ENCODE results near the gene EVL.

Gene EVL

DNA sequence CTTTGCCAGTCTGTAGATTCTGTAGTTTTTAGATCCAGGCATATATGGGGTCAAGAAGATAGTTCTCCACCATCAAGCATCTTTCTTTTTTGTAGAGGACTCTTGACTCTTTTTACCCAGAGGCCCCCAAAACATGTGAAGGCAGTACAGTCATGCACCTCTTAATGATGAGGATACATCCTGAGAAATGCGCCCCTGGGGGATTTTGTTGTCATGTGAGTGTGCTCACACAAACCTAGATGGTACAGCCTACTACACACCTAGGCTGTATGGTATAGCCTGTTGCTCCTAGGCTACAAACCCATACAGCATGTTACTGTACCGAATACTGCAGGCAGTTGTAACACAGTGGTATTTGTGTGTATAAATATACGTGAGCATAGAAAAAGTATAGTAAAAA, 23.0 kb downstream of the EVL start:
- DNase-seq = no peak

DNA sequence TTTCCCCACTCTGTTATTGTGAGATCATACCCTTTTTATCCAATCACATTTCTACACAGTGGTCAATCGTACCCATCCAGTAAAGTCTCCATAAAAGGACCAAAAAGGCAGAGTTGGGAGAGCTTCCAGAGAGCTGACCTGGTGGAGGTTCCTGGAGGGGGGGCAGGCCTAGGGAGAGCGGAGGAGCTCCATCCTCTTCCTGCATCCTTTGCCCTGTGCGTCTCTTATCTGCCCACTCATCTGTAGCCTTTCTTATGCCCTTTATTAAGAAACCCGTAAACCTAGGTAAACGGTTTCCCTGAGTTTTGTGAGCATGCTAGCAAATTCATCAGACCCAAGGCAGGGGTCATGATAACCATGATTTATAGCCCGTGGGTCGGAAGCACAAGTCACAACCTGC, 26.2 kb downstream of the EVL start:
- no peak for DNase-seq

DNA sequence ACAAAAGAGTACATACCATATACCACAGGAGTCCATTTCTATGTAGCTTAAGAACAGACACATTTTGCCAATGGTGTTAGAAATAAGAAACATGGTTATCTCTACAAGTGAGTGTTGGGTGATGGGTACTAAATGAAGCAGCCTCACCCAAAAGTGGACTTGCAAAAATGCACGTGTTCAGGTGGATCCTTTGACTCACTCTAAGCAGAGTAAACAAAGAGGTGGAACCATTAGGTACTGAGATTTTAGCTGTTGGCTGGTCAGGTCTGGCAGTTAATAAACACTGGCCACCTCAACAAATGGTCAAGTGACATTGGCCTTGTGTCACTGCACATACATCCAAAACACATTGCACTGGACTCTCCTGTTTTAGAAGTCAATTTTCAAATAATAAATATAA, 27.6 kb downstream of the EVL start:
- no peak for DNase-seq

DNA sequence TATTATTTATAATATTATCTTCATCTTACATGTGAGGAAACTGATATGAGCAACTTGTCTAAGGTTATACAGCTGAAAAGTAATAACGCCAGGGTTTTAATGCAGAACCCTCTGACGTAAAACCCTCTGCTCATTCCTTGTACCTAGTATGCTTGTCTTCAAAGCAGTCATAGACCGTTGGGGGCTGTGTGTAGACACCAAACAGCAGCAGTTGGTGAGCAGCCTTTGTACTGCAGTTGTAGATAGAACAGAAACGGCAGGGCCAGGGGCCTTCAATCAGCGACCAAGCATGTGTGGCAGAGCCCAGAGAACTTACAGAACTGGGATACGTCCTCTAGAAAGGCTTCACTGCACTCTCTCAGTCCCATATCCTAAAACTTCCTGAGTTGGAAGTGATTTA, 28.1 kb downstream of the EVL start:
- DNase-seq = no peak

DNA sequence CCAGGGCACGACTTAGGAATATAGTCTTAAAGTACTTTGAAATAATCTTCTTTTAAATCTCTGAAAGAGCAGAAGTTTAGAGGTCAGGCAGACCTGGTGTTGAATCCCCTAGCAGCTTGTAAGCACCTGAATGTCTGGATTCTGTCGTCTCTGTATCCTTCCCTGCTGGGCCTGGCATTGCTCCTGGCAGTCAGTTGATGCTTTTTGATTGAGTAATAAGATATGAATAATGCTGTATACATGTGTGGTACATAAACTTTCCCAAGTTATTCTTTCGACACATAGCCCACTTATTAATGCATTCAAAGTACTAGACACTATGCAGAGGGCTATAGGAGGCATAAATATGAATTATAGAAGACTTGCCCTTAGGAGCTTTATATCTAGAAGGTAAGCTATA, 31.4 kb downstream of the EVL start:
- DNase-seq = no peak

DNA sequence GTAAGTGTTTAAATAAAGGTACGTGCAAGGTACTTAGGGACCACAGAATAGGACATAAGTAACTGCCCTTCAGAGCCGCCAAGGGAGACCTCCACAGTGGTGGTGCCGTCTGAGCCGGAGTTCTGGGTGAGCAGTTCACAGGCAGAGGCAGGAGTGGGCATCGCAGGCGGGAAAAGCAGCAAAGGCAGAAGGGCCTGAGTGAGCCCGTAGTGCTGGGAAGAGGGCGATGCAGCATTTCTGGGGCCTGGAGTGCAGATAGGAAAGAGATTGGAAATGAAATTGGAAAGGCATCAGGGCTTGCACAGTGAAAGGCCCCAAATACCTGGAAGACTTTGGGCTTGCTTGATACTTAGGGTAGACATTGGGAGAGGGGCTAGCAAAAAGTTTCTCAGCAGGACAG, 32.9 kb downstream of the EVL start:
- no peak for DNase-seq

DNA sequence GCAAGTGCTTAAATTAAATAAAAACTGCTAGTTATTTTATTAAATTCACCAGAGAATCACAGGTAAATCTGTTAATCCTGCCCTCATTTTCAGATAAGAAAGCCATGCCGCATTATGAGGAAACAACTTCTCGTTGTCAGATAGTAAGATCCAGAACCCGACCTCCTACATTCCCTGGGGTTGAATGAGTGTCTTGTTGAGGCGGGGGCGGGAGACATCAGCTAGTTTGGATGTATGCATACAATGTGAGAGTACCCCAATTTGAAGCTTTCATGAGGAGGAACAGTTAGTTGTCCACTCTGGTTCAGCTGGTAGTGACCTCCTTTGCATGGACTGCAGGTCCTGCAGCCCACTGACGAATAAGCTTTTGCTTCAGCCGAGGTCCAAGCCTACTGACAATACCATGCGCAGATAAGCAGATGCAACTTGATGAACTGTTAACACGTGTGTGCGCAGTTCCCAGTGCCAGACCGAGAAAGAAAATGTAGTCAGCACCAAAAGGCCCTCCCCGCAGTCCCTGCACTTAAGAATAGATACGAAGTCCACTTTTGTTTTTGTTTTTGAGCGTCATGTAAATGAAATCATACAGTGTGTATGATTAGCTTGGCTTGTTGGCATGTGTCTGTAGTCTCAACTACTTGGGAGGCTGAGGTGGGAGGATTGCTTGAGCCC, 34.9 kb downstream of the EVL start:
- no peak for DNase-seq

DNA sequence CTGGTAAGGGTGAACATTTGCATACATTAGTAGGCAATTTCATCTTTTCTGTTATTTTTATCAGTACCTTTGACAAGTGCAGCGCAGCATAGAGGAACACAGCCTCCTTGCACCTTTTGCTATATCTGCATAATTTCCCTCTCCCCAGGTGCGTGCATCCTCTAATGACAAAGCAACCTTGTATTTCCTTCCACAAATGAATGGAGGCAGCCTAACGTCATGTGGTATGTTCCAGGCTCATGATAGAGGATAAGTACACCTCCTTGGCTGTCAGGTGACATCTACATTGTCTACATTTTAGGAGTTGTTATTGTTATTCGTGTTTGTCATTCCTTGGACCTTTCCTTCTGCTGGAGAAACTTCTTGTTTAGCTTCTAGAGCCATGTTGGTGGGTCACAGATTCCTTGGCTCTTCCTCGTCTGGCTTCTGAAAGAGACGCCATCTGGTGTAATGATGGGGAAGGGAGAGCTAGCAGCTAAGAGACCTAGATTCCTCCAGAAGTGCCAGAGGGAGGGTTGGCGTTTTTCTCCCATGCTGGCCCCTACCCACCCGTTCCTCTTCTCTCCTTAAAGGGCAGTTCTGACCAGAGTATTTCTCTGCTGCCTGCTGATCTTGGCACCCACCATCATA, 37.0 kb downstream of the EVL start:
- DNase-seq = no peak

DNA sequence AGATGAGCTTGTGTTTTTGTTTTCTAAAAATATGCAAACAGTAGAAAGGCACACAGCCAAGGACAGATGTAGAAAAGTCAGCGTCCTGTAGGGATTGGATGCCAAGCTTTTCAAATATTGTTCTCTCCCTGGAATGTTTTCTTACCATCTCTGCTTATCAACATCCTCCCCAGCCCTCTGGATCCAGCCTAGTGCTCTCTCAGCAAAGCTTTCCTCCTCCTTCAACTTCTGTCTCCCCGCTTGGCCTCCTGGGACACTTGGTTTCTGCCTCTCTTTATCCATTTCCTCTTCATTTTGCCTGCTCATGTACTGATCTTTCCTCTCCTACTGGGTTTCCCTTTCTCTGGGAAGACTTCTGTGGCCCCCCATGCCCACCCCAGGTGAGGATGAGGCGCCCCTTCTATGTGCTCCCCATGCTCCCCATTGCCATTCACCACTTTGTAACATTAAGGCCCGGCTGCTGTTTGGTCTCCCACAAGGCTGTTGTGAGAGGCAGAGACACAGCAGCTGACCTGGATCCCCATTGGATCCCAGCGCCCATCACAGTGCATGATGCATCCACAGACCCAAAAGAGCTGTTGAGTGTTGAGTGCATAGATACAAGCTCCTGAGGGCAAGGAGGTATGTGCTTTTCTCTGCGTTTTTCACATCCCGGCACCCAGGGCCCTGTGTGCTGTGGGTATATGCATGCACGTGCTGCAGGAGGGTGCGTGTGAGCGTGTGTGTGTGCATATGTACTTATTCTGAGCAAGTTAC, 38.2 kb downstream of the EVL start:
- no peak for DNase-seq

DNA sequence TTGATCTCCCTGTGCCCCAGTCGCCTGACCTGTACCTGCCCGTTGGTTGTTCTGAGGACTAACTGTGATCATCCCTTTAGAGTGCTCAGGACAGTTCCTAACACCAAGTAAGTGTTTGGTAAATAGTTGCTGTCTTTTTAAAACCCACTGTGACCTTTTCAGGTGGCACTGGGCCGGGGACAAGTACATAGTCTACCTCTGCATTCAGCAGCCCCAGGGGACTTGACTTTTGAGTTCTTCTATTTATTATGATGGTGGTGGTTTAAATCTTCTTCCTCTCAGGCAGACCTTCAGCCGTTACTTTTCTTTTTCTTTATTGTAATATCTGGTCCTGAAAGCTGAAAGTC, 38.8 kb downstream of the EVL start:
- no peak for DNase-seq

DNA sequence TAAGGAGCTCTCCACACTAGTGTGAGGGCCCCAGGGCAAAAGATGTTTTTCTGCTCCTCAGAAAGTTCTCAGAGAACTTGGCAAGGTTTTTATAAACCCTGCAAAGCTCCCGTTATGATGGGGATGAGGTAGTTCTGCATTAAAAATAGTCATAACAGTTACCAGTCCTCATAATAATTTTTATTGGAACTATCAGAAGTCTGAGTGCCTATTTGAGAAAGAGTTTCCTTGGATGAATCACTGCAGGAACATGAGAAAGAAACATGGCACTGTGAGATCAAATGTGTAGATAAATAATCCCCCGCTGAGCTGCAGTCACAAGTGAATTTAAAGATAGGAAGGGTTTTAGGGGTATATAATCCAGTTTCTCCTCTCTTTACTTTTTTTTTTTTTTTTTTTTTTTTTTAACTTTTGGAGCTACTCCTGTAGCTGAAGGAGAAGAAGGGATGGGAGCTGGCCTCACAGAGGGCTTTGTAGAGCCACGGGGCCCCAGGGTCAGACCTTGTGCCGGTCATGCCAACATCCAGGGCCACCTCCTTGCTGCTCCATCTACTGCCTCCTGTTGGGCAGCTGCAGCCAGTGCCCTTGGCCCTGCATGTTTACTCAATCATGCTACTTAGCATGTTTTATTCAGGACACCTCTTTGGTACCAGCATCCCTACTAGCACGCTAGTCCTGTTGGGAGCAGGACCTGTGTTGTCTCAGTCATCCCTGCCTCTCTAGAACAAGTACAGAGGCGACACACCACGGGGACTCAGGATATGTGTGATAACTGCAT, 39.5 kb downstream of the EVL start:
- no peak for DNase-seq

DNA sequence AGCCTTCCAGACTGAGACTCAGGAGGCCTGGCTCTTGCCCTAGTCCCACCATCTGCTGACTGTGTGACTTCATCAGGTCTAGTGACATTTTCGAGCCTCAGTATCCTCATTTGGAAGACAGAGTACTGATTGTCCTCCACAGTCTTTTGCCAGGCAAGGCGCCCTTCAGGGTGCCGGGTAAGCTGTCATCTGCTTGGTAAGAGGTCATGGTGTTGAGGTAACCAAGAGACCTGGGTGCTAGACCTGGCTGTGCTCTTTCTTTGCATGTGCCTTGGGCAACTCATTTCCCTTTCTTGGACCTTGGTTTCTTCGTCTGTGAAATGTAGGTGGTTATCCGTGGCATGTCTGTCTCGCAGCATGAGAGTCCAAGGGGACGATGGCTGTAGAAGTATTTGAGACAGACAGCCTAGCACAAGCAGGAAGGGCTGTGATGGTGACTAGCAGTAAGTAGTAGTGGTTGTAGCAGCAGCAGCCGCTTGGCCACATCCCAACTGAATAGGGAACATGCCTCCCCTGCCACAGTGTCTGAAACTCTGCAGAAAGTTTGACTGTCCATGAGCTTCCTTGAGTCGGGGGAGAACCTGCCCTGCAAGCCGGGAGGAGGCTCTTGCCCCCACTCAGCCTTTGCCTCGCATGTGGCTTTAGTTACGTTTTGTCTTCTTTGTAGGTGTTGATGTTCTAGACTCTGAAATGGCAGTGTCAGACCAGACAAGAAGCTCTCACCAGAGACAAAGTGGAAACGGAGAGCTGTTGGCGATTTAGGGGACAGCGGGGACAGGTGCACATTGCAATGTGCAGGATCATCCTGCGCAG, 40.3 kb downstream of the EVL start:
- no peak for DNase-seq

DNA sequence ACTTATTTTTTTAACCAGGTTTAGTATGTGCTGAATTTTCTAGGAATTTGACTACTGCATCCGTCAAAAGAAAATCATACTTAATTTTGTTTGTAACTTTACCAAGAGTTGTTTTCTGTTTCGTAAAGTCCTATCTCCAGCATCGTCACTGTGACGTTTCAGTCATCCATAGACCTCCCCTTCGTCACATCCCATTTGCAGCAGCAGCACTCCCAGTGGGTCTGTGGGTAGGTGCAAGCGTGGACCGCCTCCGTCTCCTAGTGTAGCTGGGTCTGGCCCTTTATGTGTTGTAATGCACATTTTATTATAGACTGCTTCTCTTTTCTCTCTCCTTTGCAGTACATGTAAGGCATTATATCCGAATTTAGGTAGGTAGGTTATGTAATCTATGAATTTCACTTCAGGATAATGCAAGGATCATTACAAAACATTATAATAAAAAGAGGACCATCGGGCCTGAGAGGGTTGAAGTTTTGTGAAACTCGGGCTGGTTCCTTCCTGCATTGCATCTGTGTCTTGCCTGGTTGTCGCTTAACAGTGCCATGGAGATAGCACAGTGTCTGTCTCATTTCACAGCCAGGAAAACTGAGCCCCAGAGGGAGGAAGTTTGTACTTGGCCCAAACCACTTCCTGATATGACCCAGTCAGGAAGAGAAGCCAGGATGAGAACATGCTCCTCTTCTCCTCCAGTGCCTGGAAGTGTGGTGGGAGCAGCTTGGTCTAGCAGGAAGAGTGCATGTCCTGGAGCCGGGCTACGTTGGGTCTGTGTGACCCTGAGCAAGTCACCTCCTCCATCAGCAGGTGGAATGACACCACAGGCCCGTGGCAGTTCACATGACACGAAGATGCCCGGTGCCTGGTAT, 41.3 kb downstream of the EVL start:
- no peak for DNase-seq

DNA sequence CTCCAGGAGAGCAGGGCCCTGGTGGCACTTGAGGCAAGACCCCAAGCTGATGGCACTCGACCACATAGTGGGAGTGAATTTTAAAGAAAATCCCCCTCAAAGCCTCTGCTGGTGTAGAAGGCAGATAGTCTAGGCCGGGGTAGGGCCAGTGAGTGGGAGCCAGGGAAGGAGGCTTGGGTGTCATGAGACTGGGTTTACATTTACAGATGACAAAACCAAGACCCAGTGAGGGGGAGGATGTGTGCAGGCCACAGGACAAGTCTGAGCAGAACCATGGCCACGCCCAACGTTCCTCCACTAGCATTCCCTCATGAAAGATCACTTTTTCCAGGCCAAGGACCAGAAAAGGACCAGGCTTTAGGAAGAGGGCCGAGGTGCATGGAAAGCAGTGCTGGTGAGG, 42.0 kb downstream of the EVL start:
- no peak for DNase-seq

DNA sequence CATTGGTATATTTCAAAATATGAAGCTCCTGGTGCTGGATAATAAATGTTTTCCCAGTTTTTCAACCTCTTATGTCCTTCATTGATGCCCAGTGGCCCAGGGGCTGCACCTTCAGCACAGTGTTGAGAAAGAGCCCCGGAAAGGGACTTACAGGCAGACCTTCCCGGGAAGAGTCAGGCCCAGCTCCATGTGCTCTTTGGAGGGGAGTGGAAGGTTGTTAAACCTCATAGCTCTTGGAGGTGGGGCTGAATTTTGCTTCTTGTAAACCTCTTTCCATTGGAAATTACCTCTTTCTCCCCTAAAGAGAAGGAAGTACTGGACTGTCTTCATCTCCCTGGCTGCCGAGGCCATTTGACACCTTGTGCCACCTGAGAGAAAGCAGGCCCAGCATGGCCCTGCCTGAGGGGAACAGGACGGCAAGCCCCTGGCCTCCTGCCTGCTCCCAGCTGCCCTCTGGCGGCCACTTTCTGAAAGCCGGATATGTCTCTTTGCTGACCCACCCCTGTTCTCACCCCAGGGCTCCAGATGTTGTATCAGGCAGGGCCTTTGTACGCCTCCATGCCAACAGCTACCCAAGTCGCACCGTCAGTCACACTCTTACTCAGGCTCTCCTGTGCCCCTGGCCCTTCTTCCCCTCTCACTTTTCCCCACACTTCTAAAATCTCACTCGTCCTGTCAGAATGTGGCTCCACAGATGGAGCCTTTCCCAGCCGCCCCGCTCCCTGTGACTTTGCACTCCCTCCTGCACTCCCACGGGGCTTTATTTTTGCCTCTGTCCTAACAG, 43.0 kb downstream of the EVL start:
- DNase-seq = no peak

DNA sequence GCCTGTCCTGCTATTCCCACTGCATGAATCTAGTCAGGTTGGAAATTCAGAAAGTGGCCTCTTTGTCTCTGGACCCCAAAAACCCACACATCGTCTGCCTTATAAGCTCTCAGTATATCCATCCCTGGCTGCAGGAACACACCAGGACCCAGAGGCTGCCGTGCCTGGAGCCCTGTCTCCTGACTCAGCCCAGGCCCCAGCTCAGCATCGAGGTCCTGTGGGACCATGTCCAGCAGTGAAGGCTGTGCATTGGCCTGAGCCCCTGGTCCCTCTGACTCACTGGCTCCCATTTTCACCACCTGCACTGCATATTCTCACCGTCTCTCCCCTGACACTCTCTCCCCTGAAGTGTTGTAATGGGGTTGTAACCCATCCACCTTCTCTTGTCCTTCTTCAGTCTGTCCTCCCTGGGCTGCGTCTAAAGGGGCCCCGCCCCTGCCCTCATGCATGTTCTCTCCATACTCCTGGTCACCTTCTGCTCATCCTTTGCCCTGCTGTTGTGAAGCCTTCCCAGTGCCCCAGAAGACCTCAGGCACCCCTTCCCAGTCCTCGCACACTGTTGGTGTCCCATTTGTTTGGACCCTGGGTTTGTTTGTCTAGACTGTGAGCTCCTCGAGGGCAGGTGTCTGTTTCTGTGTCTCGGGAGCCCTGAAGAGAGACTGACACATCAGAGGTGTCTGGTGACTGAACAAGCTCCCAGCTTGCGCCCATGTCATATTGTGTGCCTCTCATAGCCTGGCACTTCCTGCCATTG, 43.8 kb downstream of the EVL start:
- DNase-seq = no peak

DNA sequence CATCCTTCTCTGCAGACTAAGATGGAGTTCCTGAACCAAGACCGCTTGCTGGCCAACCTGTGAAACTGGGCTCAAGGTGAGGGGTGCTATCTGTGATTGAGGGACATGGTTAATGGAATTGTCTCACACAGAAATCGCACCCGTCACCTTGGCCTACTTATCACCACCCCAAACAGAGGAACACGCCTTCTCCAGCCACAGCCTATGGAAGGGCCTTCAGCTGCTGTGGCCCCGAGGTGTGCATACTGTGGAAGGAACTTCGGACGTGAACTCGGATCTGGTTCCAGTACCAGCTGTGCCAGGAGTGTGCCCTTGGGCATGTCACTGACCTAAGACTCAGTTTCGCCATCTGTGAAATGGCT, 44.4 kb downstream of the EVL start:
- DNase-seq = no peak

DNA sequence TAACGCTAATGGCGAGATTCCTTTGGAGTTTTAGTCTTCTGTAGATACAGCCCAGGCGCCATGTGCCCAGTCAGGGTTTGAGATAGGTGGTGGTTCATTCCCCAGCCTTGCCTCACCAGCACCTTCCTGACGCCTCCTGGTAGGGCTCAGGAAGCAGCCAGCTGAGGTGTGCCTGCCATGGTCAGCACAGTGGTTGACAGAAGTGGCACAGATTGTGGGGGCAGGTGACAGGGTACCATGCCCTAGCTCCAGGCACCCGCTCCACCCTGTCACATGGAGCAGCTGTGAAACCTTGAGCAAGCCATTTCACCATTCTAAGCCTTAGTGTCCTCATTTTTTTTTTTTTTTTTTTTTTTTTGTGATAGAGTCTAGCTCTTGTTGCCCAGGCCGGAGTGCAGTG, 45.6 kb downstream of the EVL start:
- no peak for DNase-seq

DNA sequence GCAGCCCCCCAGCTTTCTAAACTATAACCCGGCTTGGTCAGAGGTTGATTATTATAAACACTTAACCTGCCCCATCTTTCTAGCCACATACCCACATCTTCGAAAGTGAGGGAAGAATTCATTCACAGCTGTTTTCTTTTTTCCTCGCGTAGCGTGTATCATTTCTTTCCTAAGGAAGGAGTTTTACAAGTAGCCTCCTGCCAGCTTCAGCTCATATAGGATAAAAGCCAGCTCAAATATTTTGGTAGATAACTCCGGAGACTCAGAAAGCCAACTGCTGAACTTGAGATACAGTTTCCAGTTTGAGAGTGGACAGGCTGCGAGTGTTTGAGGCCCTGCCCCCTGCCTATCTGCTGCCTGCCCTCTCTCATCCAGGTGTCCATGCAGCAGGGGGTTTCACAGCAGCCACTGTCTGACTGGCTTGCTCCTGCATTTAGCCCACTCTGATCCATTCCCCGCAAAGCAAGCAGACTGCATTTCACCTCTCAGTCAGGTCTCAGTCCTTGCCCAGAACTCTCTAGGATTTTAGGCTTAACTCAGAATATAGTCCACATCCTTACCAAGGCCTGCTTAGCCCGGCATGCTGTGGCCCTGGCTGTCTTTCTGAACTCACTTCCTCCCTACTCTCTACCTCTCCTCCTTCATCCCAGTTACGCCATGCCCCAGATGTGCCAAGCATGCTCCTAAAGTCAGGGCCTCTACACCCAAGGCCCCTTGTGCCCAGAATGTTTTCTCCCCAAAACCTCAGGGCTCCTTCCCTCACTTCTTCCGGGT, 46.9 kb downstream of the EVL start:
- DNase-seq = no peak

All from NCI-H1436 treated with DMSO at 0.1 percent for 48 hours (cell line).